AG04450 (cell line): ENCODE data around the gene INTS4. TPM values are rescaled to one million over a fixed set of nuclear protein-coding genes. Genes with fewer than 3 reads are reported as not detected.
A peak's percentile ranks its signal among the peaks of the same experiment; 100 is the strongest.
"Not testable (repeated sequence)": the region's sequence is repeated elsewhere in the genome, so short reads cannot be mapped to it uniquely, and the experiment has no call there.

Experiments used
- CTCF ChIA-PET: fragments of 300-600, 350-600 bp; formaldehyde crosslinking; extraction: SDS; loops from one replicate; lab custom pipeline; 2022; ENCODE audit warnings: antibody characterized with exemption, inconsistent platforms; lab: Charles Lee
- POLR2A ChIA-PET: fragments of 350-600 bp; formaldehyde crosslinking; extraction: SDS; loops from one replicate; lab custom pipeline; 2021; ENCODE audit warnings: antibody characterized with exemption, inconsistent platforms; lab: Yijun Ruan, JAX
- DNase-seq: peaks from one replicate; pipeline ENCODE4 v3.0.0-alpha.2; 2011; ENCODE audit warnings: low read depth, low spot score
- H3K27ac ChIP-seq: one replicate; pipeline ENCODE4 v1.5.1; 2012; ENCODE audit warnings: low read depth, low read length, control low read depth
- H3K27me3 ChIP-seq: one replicate; pipeline ENCODE4 v1.6.0; 2012; ENCODE audit warnings: low read length; ENCODE audit not compliant: control insufficient read depth, insufficient read depth
- H3K4me3 ChIP-seq: 2 replicates; pipeline ENCODE4 v1.5.1; 2011; ENCODE audit warnings: mild to moderate bottlenecking, low read depth, low read length, control low read depth
- H3K9me3 ChIP-seq: 2 replicates; pipeline ENCODE4 v1.5.1; 2012; ENCODE audit warnings: low read length; ENCODE audit not compliant: control insufficient read depth, insufficient read depth
- polyA minus RNA-seq: library from RNA; depleted of rRNA, polyadenylated mRNA; stranded (reverse); fragments of >200 nt; gene quantifications from 2 replicates; pipeline ENCODE4 v1.2.3, GENCODE V29; 2011; rRNA and poly(A)+ RNA removed
- polyA plus RNA-seq: library from polyadenylated mRNA; depleted of rRNA; stranded (reverse); fragments of >200 nt; gene quantifications from 2 replicates; pipeline ENCODE4 v1.2.3, GENCODE V29; 2011; rRNA removed
- TF ChIP-seq, protein P1 (sequence below): IDR thresholded peaks from 2 replicates; pipeline ENCODE4 v1.5.1; 2011; ENCODE audit warnings: low read depth, low read length, control low read depth, inconsistent platforms

INTS4 gene
- polyA plus RNA-seq (28.4 and 29.4 TPM in 2 replicates), polyA minus RNA-seq (45.2 and 47.7 TPM in 2 replicates)

DNA sequence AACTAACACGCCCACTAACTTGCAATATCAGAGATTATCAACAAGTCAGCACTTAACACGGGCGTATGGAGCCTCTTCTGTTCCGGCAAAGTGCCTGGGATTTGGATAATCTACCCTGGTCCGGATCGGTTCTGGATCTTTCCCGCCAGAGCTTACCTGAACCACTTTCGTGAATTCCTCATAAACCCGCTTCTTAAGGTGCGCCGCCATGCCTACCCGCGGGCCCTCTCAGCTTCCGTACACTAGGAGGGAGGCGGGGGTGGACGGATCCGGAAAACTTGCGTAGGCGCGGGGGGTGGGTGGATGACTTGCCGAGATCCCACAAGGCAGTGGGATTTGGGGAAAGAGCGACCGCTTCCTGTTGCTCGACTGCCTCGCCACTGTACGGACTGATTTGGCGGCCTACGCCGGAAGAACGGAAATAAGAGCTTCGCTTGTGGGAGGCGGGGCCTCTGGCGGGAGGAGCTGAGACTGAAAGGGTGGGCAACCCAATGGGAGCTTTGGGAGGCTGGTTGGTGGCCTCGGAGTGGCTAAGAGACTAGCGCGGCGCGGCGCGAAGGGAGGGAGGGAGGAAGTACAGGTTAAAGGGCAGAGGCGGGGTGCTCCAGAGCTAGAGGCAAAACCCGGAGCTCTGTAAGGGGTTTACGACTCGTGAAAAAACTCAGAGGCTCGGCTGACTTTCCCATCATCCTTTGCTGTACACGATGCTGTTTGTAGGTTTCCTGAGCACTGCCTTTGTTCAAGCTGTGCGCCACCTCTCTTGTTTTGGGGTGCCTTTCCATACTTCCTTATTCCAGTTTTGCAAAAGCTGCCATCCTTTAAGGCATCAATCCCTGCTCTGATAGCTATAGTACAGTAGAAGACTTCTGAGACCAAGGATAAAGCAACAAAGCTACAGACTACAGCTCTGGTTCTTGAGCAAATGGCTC is at the start of gene INTS4:
INTS4 (minus strand) TSS at position 235 of the 929 bp plus-strand sequence; CDS start at position 210, 25 bp downstream.
- Histone ChIP-seq H3K27me3 (no peaks in the 10 kb centered on the region), H3K4me3 (peak within 1 kb of the TSS; percentile 95), H3K27ac (peak within 1 kb of the TSS; percentile 83), H3K9me3 (no peaks in the 10 kb centered on the region)
- POLR2A ChIA-PET = interaction anchor here (0.6 to 1.2 kb wide), 18 partner anchors 13 to 323 kb away, joined by 3 to 12 read pairs (median 4); partner anchors contain the start of genes ALG8, KCTD21 and NDUFC2
- TF ChIP-seq, protein P1, sequence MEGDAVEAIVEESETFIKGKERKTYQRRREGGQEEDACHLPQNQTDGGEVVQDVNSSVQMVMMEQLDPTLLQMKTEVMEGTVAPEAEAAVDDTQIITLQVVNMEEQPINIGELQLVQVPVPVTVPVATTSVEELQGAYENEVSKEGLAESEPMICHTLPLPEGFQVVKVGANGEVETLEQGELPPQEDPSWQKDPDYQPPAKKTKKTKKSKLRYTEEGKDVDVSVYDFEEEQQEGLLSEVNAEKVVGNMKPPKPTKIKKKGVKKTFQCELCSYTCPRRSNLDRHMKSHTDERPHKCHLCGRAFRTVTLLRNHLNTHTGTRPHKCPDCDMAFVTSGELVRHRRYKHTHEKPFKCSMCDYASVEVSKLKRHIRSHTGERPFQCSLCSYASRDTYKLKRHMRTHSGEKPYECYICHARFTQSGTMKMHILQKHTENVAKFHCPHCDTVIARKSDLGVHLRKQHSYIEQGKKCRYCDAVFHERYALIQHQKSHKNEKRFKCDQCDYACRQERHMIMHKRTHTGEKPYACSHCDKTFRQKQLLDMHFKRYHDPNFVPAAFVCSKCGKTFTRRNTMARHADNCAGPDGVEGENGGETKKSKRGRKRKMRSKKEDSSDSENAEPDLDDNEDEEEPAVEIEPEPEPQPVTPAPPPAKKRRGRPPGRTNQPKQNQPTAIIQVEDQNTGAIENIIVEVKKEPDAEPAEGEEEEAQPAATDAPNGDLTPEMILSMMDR = no peak
- CTCF ChIA-PET = interaction anchor here (0.6 to 1.6 kb wide), 10 partner anchors 13 to 948 kb away, joined by 3 to 10 read pairs (median 5); no protein-coding TSS in a partner anchor
- DNase-seq = peak; percentile 99

- CTCF ChIA-PET = interaction anchor here (0.6 kb wide), 1 partner anchor 521 kb away, joined by 4 read pairs; no protein-coding TSS in a partner anchor
- no peak overlapping the region for H3K4me3 ChIP-seq
Observed at GRCh38 chr11:78041843-78042440, 47.5 kb upstream of the INTS4 start.

GRCh38 chr11:78041380-78041719 is 46.9 kb upstream of the INTS4 start:
- not testable (repeated sequence) for H3K4me3 ChIP-seq, H3K9me3 ChIP-seq, DNase-seq, H3K27ac ChIP-seq, H3K27me3 ChIP-seq
- ChIA-PET CTCF (interaction anchor here (0.6 kb wide), 2 partner anchors 522 to 571 kb away, joined by 3 to 4 read pairs; no protein-coding TSS in a partner anchor), POLR2A (interaction anchor here (0.6 kb wide), 1 partner anchor 328 kb away, joined by 8 read pairs; no protein-coding TSS in a partner anchor)

More at GRCh38 chr11:78041843-78042440, 47.5 kb upstream of the INTS4 start:
- POLR2A ChIA-PET = no interaction called here
- Histone ChIP-seq H3K27me3 (no peaks in the 10 kb centered on the region), H3K27ac (no peak overlapping the region), H3K9me3 (no peaks in the 10 kb centered on the region; the same call in 1 of the 2 replicates)
- DNase-seq = no peak
- TF ChIP-seq, protein P1 = no peak

DNA sequence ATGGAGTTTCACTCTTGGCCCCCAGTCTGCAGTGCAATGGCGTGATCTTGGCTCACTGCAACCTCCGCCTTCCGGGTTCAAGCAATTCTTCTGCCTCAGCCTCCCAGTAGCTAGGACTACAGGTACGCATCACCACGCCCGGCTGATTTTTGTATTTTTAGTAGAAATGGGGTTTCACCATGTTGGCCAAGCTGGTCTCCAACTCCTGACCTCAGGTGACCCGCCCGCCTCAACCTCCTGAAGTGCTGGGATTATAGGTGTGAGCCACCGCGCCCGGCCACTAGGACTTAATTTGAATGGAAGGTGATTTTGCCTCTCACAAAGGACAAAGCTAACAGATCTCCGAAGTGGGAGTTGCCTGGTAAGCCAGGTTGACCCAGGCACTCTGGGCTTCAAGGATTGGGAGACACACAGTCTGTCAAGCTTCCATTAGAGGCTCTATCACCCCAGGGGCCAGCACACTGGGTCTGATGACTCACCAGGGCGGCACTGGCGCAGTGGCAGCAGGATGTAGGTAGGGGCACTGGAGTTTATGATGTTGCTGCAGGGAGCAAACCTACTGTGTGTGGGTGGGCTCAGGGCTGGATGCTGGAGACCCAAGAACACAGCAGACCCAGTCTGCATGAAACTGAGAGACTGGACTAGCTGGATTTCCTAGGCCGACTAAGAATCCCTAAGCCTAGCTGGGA is 46.4 kb upstream of the INTS4 start:
- TF ChIP-seq, protein P1 = no peak
- Histone ChIP-seq H3K9me3 (no peaks in the 10 kb centered on the region; the same call in 1 of the 2 replicates), H3K27me3 (no peaks in the 10 kb centered on the region), H3K4me3 (no peak overlapping the region), H3K27ac (peak overlapping the region; percentile 79)
- ChIA-PET CTCF (interaction anchor here (0.6 to 1.5 kb wide), 3 partner anchors 41 to 1888 kb away, joined by 3 to 6 read pairs (median 4); no protein-coding TSS in a partner anchor), POLR2A (interaction anchor here (0.6 to 1.1 kb wide), 2 partner anchors 20 to 329 kb away, joined by 4 to 8 read pairs; no protein-coding TSS in a partner anchor)
- DNase-seq = no peak
